AG20443 (cell line): ENCODE data around the gene TPTE.
"Not testable (repeated sequence)": the region's sequence is repeated elsewhere in the genome, so short reads cannot be mapped to it uniquely, and the experiment has no call there.

Experiments
- DNase-seq: peaks from one replicate; pipeline ENCODE4 v3.0.0; 2012; ENCODE audit warnings: low spot score, mixed read lengths

TPTE gene

GRCh38 chr21:10617133-10617752 is 95.9 kb downstream of the TPTE start:
- DNase-seq: not testable (repeated sequence)

- no peak for DNase-seq
Measured at GRCh38 chr21:10627316-10627863, 106.0 kb downstream of the TPTE start.

GRCh38 chr21:10629239-10629638 is 107.9 kb downstream of the TPTE start:
- DNase-seq: not testable (repeated sequence)

- DNase-seq: not testable (repeated sequence)
Measured at GRCh38 chr21:10630829-10631228, 109.4 kb downstream of the TPTE start.

- not testable (repeated sequence) for DNase-seq
Measured at GRCh38 chr21:10631316-10631715, 109.9 kb downstream of the TPTE start.

GRCh38 chr21:10638144-10638543 is 116.8 kb downstream of the TPTE start:
- DNase-seq: not testable (repeated sequence)

GRCh38 chr21:10639123-10639522 is 117.7 kb downstream of the TPTE start:
- no peak for DNase-seq

GRCh38 chr21:10639746-10640145 is 118.4 kb downstream of the TPTE start:
- not testable (repeated sequence) for DNase-seq

GRCh38 chr21:10640446-10640845 is 119.1 kb downstream of the TPTE start:
- DNase-seq: no peak

- DNase-seq: no peak
Measured at GRCh38 chr21:10641107-10641506, 119.7 kb downstream of the TPTE start.

- DNase-seq: not testable (repeated sequence)
Measured at GRCh38 chr21:10645667-10646066, 124.3 kb downstream of the TPTE start.

- not testable (repeated sequence) for DNase-seq
Measured at GRCh38 chr21:10649350-10650149, 128.2 kb downstream of the TPTE start.

- DNase-seq: not testable (repeated sequence)
Measured at GRCh38 chr21:10650297-10650696, 128.9 kb downstream of the TPTE start.
